ENCODE results near the gene RAD51B.

Gene RAD51B

GRCh38 chr14:68504861-68505260 lies 685.3 kb downstream of the RAD51B start:
- ATAC-seq (ENCODE audit: low read depth) (no peak), DNase-seq (ENCODE audit: low spot score) (no peak)
- no peaks in the 10 kb centered on the region for H3K36me3 ChIP-seq (ENCODE audit: low read depth)
- peaks cover 18% of the 10 kb centered on the region for H3K4me1 ChIP-seq (ENCODE audit: insufficient read depth, poor library complexity, severe bottlenecking)
- H3K27me3 ChIP-seq (ENCODE audit: insufficient read depth, poor library complexity, severe bottlenecking): no peaks in the 10 kb centered on the region
- H3K9me3 ChIP-seq (ENCODE audit: severe bottlenecking): no peaks in the 10 kb centered on the region
- H3K4me3 ChIP-seq (ENCODE audit: severe bottlenecking): no peak overlapping the region
- TF ChIP-seq CTCF (IDR thresholded peaks at IDR 0.05; ENCODE audit: poor library complexity, severe bottlenecking): no peak
- H3K27ac ChIP-seq (ENCODE audit: poor library complexity, severe bottlenecking): peak overlapping the region; percentile 95

- no peaks in the 10 kb centered on the region for H3K36me3 ChIP-seq (ENCODE audit: low read depth)
- peak overlapping the region; percentile 95 for H3K27ac ChIP-seq (ENCODE audit: poor library complexity, severe bottlenecking)
These were observed 686.6 kb downstream of the RAD51B start for GRCh38 chr14:68506021-68506644.

GRCh38 chr14:68506645-68507419 lies 687.3 kb downstream of the RAD51B start:
- Histone ChIP-seq H3K27me3 (ENCODE audit: insufficient read depth, poor library complexity, severe bottlenecking) (no peaks in the 10 kb centered on the region), H3K4me1 (ENCODE audit: insufficient read depth, poor library complexity, severe bottlenecking) (peaks cover 18% of the 10 kb centered on the region), H3K36me3 (ENCODE audit: low read depth) (no peaks in the 10 kb centered on the region), H3K27ac (ENCODE audit: poor library complexity, severe bottlenecking) (peak overlapping the region; percentile 95), H3K4me3 (ENCODE audit: severe bottlenecking) (no peak overlapping the region), H3K9me3 (ENCODE audit: severe bottlenecking) (no peaks in the 10 kb centered on the region)
- TF ChIP-seq CTCF (IDR thresholded peaks at IDR 0.05; ENCODE audit: poor library complexity, severe bottlenecking): no peak
- ATAC-seq (ENCODE audit: low read depth): peak; percentile 56
- no peak for DNase-seq (ENCODE audit: low spot score)

More at GRCh38 chr14:68506021-68506644, 686.6 kb downstream of the RAD51B start:
- Histone ChIP-seq H3K27me3 (ENCODE audit: insufficient read depth, poor library complexity, severe bottlenecking) (no peaks in the 10 kb centered on the region), H3K9me3 (ENCODE audit: severe bottlenecking) (no peaks in the 10 kb centered on the region), H3K4me3 (ENCODE audit: severe bottlenecking) (no peak overlapping the region), H3K4me1 (ENCODE audit: insufficient read depth, poor library complexity, severe bottlenecking) (peaks cover 18% of the 10 kb centered on the region)
- TF ChIP-seq CTCF (IDR thresholded peaks at IDR 0.05; ENCODE audit: poor library complexity, severe bottlenecking): no peak
- no peak for DNase-seq (ENCODE audit: low spot score)
- peak; percentile 93 for ATAC-seq (ENCODE audit: low read depth)

- Histone ChIP-seq H3K4me1 (ENCODE audit: insufficient read depth, poor library complexity, severe bottlenecking) (peaks cover 20% of the 10 kb centered on the region), H3K27ac (ENCODE audit: poor library complexity, severe bottlenecking) (peak overlapping the region; percentile 95), H3K36me3 (ENCODE audit: low read depth) (no peaks in the 10 kb centered on the region), H3K27me3 (ENCODE audit: insufficient read depth, poor library complexity, severe bottlenecking) (no peaks in the 10 kb centered on the region), H3K4me3 (ENCODE audit: severe bottlenecking) (no peak overlapping the region), H3K9me3 (ENCODE audit: severe bottlenecking) (no peaks in the 10 kb centered on the region)
- no peak for DNase-seq (ENCODE audit: low spot score)
- no peak for ATAC-seq (ENCODE audit: low read depth)
- TF ChIP-seq CTCF (IDR thresholded peaks at IDR 0.05; ENCODE audit: poor library complexity, severe bottlenecking): no peak
These were observed 688.0 kb downstream of the RAD51B start for GRCh38 chr14:68507544-68508081.

All from RWPE2 (cell line).